Activated CD4-positive, alpha-beta T cell treated with anti-CD3 and anti-CD28 coated beads, Interleukin-2, amount 10 ng/mL, durations not matched to agents 24 days and 14 days (primary cell): ENCODE results near the gene TSHZ3. TPM values are rescaled to one million over a fixed set of nuclear protein-coding genes. Genes with fewer than 3 reads are reported as not detected.

Experiments used
- DNase-seq: peaks from one replicate; pipeline ENCODE4 v3.0.0; 2022
- H3K27ac Mint-ChIP-seq: one replicate; pipeline ENCODE4 v1.8.0; 2022; ENCODE audit warnings: mild to moderate bottlenecking, mixed read lengths
- H3K27me3 Mint-ChIP-seq: one replicate; pipeline ENCODE4 v1.8.0; 2022; ENCODE audit warnings: mixed read lengths
- H3K36me3 Mint-ChIP-seq: one replicate; pipeline ENCODE4 v1.8.0; 2022; ENCODE audit warnings: low read depth, mild to moderate bottlenecking, mixed read lengths
- H3K4me1 Mint-ChIP-seq: one replicate; pipeline ENCODE4 v1.8.0; 2021; ENCODE audit warnings: mixed read lengths
- H3K4me3 Mint-ChIP-seq: one replicate; pipeline ENCODE4 v1.8.0; 2022; ENCODE audit warnings: mild to moderate bottlenecking, moderate library complexity, mixed read lengths
- H3K9me3 Mint-ChIP-seq: one replicate; pipeline ENCODE4 v1.8.0; 2021; ENCODE audit warnings: mixed read lengths
- intact Hi-C: fragments of 100-400 bp; cut with micrococcal nuclease; formaldehyde crosslinking; loops from one replicate; pipeline ENCODE4 v1.15.1; 2023
- total RNA-seq: library from RNA; stranded (reverse); gene quantifications from 2 replicates; pipeline ENCODE4 v1.2.3, GENCODE V29; 2022

Gene TSHZ3
- total RNA-seq, 1 donor from 2014 or later: 1.6 TPM

- Mint-ChIP-seq H3K4me3 (no peak overlapping the region), H3K36me3 (no peaks in the 10 kb centered on the region), H3K4me1 (peaks cover 3% of the 10 kb centered on the region), H3K9me3 (no peaks in the 10 kb centered on the region), H3K27me3 (peaks cover 2% of the 10 kb centered on the region), H3K27ac (no peak overlapping the region)
- no peak for DNase-seq
- intact Hi-C loops: no loop called here
These were observed 40.5 kb downstream of the TSHZ3 start for GRCh38 chr19:31308781-31309180.

- H3K9me3 Mint-ChIP-seq: no peaks in the 10 kb centered on the region
- intact Hi-C loops: no loop called here
- H3K4me3 Mint-ChIP-seq: no peak overlapping the region
- H3K36me3 Mint-ChIP-seq: no peaks in the 10 kb centered on the region
- H3K27ac Mint-ChIP-seq: no peak overlapping the region
- H3K4me1 Mint-ChIP-seq: peaks cover 3% of the 10 kb centered on the region
- peaks cover 2% of the 10 kb centered on the region for H3K27me3 Mint-ChIP-seq
- no peak for DNase-seq
These were observed 42.1 kb downstream of the TSHZ3 start for GRCh38 chr19:31307071-31307669.

DNA sequence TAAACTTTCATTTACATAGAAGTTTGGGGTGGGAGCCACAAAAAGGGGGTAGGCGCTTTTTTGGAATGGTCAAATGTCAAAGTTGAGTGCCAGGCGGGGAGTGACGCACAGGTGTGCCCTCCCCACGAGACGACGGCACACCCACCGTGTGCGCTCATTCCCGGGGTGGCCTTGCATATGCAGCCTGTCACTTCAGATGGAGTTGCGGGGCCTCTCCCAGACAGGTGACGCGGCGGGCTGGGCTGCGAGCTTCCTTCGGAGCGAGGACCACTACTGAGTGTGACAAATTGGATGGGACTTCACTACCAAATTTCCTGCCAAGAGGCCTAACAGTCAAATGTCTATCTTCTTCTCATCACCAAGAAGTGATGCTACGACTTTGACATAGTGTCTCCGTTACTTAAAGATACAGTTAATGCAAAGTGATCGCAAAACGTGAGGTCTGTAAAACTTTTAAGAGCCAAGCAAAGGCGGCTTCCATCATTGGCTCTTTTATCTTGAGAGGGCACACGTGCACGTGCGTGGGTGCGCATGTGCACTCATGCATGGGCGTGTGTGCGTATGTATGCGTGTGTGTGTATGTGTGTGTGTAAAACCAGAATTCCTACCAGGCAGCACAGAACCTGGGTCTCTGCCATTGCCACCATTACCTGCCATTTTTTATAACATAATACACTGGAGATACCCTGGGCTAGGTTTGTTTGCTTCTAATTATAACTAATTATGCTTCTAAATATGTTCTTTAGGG lies 43.1 kb downstream of the TSHZ3 start:
- H3K4me3 Mint-ChIP-seq: no peak overlapping the region
- DNase-seq: no peak
- no peak overlapping the region for H3K27ac Mint-ChIP-seq
- intact Hi-C loops: no loop called here
- peaks cover 2% of the 10 kb centered on the region for H3K27me3 Mint-ChIP-seq
- H3K9me3 Mint-ChIP-seq: no peaks in the 10 kb centered on the region
- no peaks in the 10 kb centered on the region for H3K4me1 Mint-ChIP-seq
- no peaks in the 10 kb centered on the region for H3K36me3 Mint-ChIP-seq

- intact Hi-C loops: no loop called here
- Mint-ChIP-seq H3K27me3 (peaks cover 2% of the 10 kb centered on the region), H3K4me3 (no peak overlapping the region), H3K27ac (no peak overlapping the region), H3K9me3 (no peaks in the 10 kb centered on the region), H3K36me3 (no peaks in the 10 kb centered on the region), H3K4me1 (no peaks in the 10 kb centered on the region)
- no peak for DNase-seq
These were observed 44.4 kb downstream of the TSHZ3 start for GRCh38 chr19:31304831-31305312.

DNA sequence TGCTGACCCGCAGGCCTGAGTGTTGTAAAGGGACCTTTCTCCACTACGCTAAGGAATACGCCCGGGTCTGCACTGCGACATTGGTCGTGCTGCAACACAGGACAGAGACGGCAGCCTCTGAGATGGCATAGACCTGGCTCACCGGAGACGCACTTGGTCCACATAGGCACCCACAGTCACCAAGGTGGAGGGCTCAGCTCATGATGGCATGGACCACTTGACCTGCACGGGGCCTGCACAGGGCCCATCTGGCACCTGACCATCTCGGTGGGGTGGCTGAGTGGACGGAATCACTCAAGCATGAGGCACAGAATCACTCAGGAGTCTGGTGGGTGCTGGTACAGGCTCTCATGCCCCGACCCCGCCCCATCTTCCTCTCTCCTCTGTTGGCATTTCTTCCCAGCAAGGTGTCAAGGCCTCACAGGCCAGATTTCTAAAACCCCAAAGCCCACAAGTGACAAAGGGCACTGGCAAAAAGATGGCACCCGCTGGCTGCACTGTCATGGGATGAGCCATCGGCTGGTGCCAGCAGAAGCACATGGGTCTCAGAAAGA lies 45.9 kb downstream of the TSHZ3 start:
- H3K4me1 Mint-ChIP-seq: no peaks in the 10 kb centered on the region
- peaks cover 2% of the 10 kb centered on the region for H3K27me3 Mint-ChIP-seq
- no peaks in the 10 kb centered on the region for H3K36me3 Mint-ChIP-seq
- intact Hi-C loops: no loop called here
- H3K9me3 Mint-ChIP-seq: no peaks in the 10 kb centered on the region
- no peak overlapping the region for H3K27ac Mint-ChIP-seq
- no peak for DNase-seq
- no peak overlapping the region for H3K4me3 Mint-ChIP-seq

GRCh38 chr19:31301306-31301980 lies 47.8 kb downstream of the TSHZ3 start:
- Mint-ChIP-seq H3K9me3 (no peaks in the 10 kb centered on the region), H3K27ac (no peak overlapping the region), H3K27me3 (peaks cover 2% of the 10 kb centered on the region), H3K36me3 (no peaks in the 10 kb centered on the region), H3K4me3 (no peak overlapping the region), H3K4me1 (no peaks in the 10 kb centered on the region)
- intact Hi-C loops: no loop called here
- no peak for DNase-seq

DNA sequence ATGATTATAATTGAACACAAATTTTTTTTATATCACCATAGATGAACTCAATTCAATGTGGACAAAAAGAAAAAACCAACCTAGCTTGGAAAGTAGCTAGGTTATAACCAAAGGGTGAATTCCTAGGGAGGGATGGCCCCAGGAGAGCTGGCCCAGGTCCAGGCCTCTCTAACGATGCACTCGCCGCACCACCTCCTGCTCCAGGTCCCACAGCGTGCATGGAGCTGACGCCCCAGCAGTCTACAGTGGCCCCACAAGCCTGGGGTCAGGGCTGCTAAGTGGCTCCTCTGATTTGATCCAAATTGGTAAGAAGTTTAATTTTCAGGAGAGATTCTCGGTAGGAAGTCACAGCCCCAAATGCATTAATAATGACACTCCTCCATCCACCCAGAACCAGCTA lies 48.8 kb downstream of the TSHZ3 start:
- H3K4me3 Mint-ChIP-seq: no peak overlapping the region
- intact Hi-C loops: no loop called here
- H3K9me3 Mint-ChIP-seq: no peaks in the 10 kb centered on the region
- no peaks in the 10 kb centered on the region for H3K4me1 Mint-ChIP-seq
- no peak for DNase-seq
- H3K27me3 Mint-ChIP-seq: no peaks in the 10 kb centered on the region
- H3K36me3 Mint-ChIP-seq: no peaks in the 10 kb centered on the region
- no peak overlapping the region for H3K27ac Mint-ChIP-seq

DNA sequence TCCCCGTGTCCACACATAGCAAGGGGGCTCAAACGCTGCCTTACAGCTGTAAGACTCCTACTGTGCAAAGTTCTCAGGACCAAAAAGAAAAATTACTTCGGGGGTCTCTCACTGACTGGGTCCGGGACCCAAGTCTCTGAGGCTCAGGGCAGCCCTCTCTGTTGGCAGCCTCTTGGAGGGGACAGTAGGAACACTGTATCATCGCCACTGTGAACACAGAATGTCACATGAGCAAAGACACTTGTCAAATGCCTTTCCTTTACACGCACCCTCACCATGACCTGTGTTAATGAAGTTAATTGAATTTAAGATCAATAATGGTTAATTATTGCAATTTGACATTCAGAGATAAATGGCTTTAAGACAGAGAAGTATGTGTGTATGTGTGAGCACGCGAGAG lies 49.6 kb downstream of the TSHZ3 start:
- no peaks in the 10 kb centered on the region for H3K9me3 Mint-ChIP-seq

GRCh38 chr19:31297991-31298390 lies 51.2 kb downstream of the TSHZ3 start:
- H3K36me3 Mint-ChIP-seq: no peaks in the 10 kb centered on the region
- no peaks in the 10 kb centered on the region for H3K27me3 Mint-ChIP-seq
- intact Hi-C loops: no loop called here
- H3K4me1 Mint-ChIP-seq: no peaks in the 10 kb centered on the region
- H3K9me3 Mint-ChIP-seq: peaks cover 4% of the 10 kb centered on the region
- DNase-seq: no peak
- no peak overlapping the region for H3K4me3 Mint-ChIP-seq
- H3K27ac Mint-ChIP-seq: no peak overlapping the region

More for the DNA sequence above, 49.6 kb downstream of the TSHZ3 start:
- Mint-ChIP-seq H3K36me3 (no peaks in the 10 kb centered on the region), H3K27ac (no peak overlapping the region), H3K4me1 (no peaks in the 10 kb centered on the region), H3K4me3 (no peak overlapping the region), H3K27me3 (no peaks in the 10 kb centered on the region)
- intact Hi-C loops: no loop called here
- no peak for DNase-seq

DNA sequence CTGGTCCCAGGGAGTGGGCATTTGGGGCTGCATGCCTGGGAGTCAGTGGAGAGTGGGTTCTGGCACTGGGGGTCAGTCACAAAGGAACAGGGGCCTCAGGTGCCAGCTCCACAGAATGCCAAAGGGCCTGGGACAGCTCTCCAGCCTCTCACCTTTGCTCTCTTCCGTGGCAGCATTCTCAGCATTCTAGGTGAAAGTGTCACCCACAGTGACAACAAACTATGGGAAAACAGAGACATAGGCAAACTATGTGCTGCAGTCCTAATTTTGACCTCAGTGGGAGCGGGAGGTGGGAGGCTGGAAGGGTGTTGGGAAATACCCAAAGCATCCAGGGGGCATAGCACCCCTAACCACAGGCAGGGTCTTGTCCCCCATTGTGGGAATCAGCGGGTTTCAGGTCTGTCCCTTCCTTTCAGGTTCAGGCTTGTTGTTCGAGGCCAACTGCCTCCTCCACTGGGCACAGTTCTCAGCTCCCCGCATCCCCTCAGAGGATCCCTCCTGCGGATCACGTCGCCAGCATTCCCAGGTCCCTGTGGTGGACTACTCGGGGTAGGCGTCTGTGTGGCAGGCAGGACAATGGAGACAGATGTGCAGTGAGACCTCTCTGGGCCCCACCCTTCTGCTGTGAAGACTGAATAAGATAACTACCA lies 52.4 kb downstream of the TSHZ3 start:
- no peak for DNase-seq
- H3K4me1 Mint-ChIP-seq: no peaks in the 10 kb centered on the region
- H3K27me3 Mint-ChIP-seq: no peaks in the 10 kb centered on the region
- no peaks in the 10 kb centered on the region for H3K36me3 Mint-ChIP-seq
- peaks cover 4% of the 10 kb centered on the region for H3K9me3 Mint-ChIP-seq
- no peak overlapping the region for H3K4me3 Mint-ChIP-seq
- H3K27ac Mint-ChIP-seq: no peak overlapping the region
- intact Hi-C loops: no loop called here

GRCh38 chr19:31294189-31294588 lies 55.0 kb downstream of the TSHZ3 start:
- no peak overlapping the region for H3K4me3 Mint-ChIP-seq
- H3K4me1 Mint-ChIP-seq: no peaks in the 10 kb centered on the region
- intact Hi-C loops: no loop called here
- peaks cover 4% of the 10 kb centered on the region for H3K9me3 Mint-ChIP-seq
- no peaks in the 10 kb centered on the region for H3K27me3 Mint-ChIP-seq
- no peaks in the 10 kb centered on the region for H3K36me3 Mint-ChIP-seq
- no peak overlapping the region for H3K27ac Mint-ChIP-seq
- no peak for DNase-seq

DNA sequence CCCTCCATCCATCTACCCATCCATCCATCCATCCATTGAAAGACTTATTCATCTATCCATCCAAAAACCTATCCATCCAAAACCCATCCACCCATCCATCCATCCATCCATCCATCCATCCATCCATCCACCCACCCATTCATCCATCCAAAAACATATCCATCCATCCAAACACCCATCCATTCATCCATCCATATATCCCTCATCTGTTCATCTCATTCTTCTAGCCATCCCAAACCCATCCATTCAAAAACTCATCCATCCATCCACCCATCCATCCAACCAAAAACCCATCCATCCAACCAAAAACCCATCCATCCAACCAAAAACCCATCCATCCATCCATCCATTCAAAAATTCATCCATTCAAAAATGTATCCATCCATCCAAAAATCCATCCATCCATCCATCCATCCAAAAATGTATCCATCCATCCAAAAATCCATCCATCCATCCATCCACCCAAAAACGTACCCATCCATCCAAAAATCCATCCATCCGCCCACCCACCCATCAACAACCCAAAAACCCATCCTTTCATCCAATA lies 56.5 kb downstream of the TSHZ3 start:
- H3K4me1 Mint-ChIP-seq: no peaks in the 10 kb centered on the region
- no peak for DNase-seq
- no peak overlapping the region for H3K4me3 Mint-ChIP-seq
- H3K27ac Mint-ChIP-seq: no peak overlapping the region
- intact Hi-C loops: no loop called here
- H3K36me3 Mint-ChIP-seq: no peaks in the 10 kb centered on the region
- H3K27me3 Mint-ChIP-seq: no peaks in the 10 kb centered on the region
- H3K9me3 Mint-ChIP-seq: peaks cover 4% of the 10 kb centered on the region

GRCh38 chr19:31290931-31291590 lies 58.2 kb downstream of the TSHZ3 start:
- Mint-ChIP-seq H3K36me3 (no peaks in the 10 kb centered on the region), H3K4me1 (peaks cover under 1% of the 10 kb centered on the region), H3K9me3 (peaks cover 4% of the 10 kb centered on the region), H3K4me3 (no peak overlapping the region), H3K27me3 (no peaks in the 10 kb centered on the region), H3K27ac (no peak overlapping the region)
- no peak for DNase-seq
- intact Hi-C loops: no loop called here
